Measurements from ENCODE around the gene HNF1A. TPM values are rescaled to one million over a fixed set of nuclear protein-coding genes. Genes with fewer than 3 reads are reported as not detected.
A peak's percentile ranks its signal among the peaks of the same experiment; 100 is the strongest.

The HNF1A gene
- total and polyA plus RNA-seq, 2 of the 13 experiments (the other 11 are each of a cell fraction or from before 2014, with no cell fraction given) = 13.4 to 34.7 TPM

GRCh38 chr12:121023799-121024198, 45.5 kb downstream of the HNF1A start (continued):
- TF ChIP-seq ZNF20 (CRISPR knock-in tag; IDR thresholded peaks at IDR 0.05) (no peak), PLRG1 (conservative IDR thresholded peaks at IDR 0.05) (no peak), ZNF543 (CRISPR knock-in tag; IDR thresholded peaks at IDR 0.05) (no peak), ZNF547 (CRISPR knock-in tag; IDR thresholded peaks at IDR 0.05) (no peak), ZNF407 (CRISPR knock-in tag; IDR thresholded peaks at IDR 0.05; ENCODE audit: not compliant biosample characterization) (no peak), MXD4 (CRISPR knock-in tag; IDR thresholded peaks at IDR 0.05) (no peak), MXI1 (IDR thresholded peaks at IDR 0.05; ENCODE audit: borderline replicate concordance, low read depth, low read length) (peak; percentile 55; the same call in 1 of the 3 replicates), JUNB (CRISPR knock-in tag; IDR thresholded peaks at IDR 0.05; ENCODE audit: borderline replicate concordance) (no peak), ZNF652 (CRISPR knock-in tag; IDR thresholded peaks at IDR 0.05; ENCODE audit: borderline replicate concordance, low read depth) (no peak), ZNF569 (CRISPR knock-in tag; IDR thresholded peaks at IDR 0.05; ENCODE audit: borderline replicate concordance) (no peak), ZNF850 (CRISPR knock-in tag; conservative IDR thresholded peaks at IDR 0.05) (no peak), ZNF230 (CRISPR knock-in tag; IDR thresholded peaks at IDR 0.05) (no peak), SKIL (CRISPR knock-in tag; IDR thresholded peaks at IDR 0.05; ENCODE audit: borderline replicate concordance) (no peak)
- TF ChIP-seq, protein P1, sequence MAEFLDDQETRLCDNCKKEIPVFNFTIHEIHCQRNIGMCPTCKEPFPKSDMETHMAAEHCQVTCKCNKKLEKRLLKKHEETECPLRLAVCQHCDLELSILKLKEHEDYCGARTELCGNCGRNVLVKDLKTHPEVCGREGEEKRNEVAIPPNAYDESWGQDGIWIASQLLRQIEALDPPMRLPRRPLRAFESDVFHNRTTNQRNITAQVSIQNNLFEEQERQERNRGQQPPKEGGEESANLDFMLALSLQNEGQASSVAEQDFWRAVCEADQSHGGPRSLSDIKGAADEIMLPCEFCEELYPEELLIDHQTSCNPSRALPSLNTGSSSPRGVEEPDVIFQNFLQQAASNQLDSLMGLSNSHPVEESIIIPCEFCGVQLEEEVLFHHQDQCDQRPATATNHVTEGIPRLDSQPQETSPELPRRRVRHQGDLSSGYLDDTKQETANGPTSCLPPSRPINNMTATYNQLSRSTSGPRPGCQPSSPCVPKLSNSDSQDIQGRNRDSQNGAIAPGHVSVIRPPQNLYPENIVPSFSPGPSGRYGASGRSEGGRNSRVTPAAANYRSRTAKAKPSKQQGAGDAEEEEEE (CRISPR knock-in tag; IDR thresholded peaks at IDR 0.05; ENCODE audit: borderline replicate concordance) = no peak
- TF ChIP-seq, protein P2, sequence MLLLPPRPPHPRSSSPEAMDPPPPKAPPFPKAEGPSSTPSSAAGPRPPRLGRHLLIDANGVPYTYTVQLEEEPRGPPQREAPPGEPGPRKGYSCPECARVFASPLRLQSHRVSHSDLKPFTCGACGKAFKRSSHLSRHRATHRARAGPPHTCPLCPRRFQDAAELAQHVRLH (CRISPR knock-in tag; IDR thresholded peaks at IDR 0.05; ENCODE audit: borderline replicate concordance, low read depth) = no peak
- TF ChIP-seq, protein P3, sequence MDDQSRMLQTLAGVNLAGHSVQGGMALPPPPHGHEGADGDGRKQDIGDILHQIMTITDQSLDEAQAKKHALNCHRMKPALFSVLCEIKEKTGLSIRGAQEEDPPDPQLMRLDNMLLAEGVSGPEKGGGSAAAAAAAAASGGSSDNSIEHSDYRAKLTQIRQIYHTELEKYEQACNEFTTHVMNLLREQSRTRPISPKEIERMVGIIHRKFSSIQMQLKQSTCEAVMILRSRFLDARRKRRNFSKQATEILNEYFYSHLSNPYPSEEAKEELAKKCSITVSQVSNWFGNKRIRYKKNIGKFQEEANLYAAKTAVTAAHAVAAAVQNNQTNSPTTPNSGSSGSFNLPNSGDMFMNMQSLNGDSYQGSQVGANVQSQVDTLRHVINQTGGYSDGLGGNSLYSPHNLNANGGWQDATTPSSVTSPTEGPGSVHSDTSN (CRISPR knock-in tag; IDR thresholded peaks at IDR 0.05; ENCODE audit: borderline replicate concordance) = no peak

Measured in HepG2 (cell line).